Measurements from ENCODE around the gene CDKN2B.
A peak's percentile ranks its signal among the peaks of the same experiment; 100 is the strongest.

The CDKN2B gene

GRCh38 chr9:22029231-22029630, 20.1 kb upstream of the CDKN2B start:
- Mint-ChIP-seq H3K27ac (ENCODE audit: low read depth) (no peak overlapping the region), H3K4me3 (no peak overlapping the region), H3K9me3 (no peaks in the 10 kb centered on the region), H3K4me1 (no peaks in the 10 kb centered on the region), H3K27me3 (no peaks in the 10 kb centered on the region), H3K36me3 (ENCODE audit: insufficient read depth) (no peaks in the 10 kb centered on the region)
- DNase-seq (ENCODE audit: low spot score in 2 of 2): no peak
- ATAC-seq (replicated peaks; ENCODE audit: extremely low read depth, poor library complexity, severe bottlenecking): no peak

- Mint-ChIP-seq H3K27me3 (no peaks in the 10 kb centered on the region), H3K36me3 (ENCODE audit: insufficient read depth) (no peaks in the 10 kb centered on the region), H3K4me3 (no peak overlapping the region), H3K27ac (ENCODE audit: low read depth) (no peak overlapping the region), H3K9me3 (no peaks in the 10 kb centered on the region), H3K4me1 (no peaks in the 10 kb centered on the region)
- DNase-seq (ENCODE audit: low spot score in 2 of 2) (no peak), ATAC-seq (replicated peaks; ENCODE audit: extremely low read depth, poor library complexity, severe bottlenecking) (no peak)
Observed at GRCh38 chr9:22028394-22028793, 19.3 kb upstream of the CDKN2B start.

GRCh38 chr9:22026696-22027095, 17.6 kb upstream of the CDKN2B start:
- no peak overlapping the region for H3K4me3 Mint-ChIP-seq
- H3K36me3 Mint-ChIP-seq (ENCODE audit: insufficient read depth): no peaks in the 10 kb centered on the region
- H3K27ac Mint-ChIP-seq (ENCODE audit: low read depth): no peak overlapping the region
- H3K9me3 Mint-ChIP-seq: no peaks in the 10 kb centered on the region
- no peak for ATAC-seq (replicated peaks; ENCODE audit: extremely low read depth, poor library complexity, severe bottlenecking)
- H3K27me3 Mint-ChIP-seq: peaks cover 11% of the 10 kb centered on the region
- no peaks in the 10 kb centered on the region for H3K4me1 Mint-ChIP-seq
- DNase-seq (ENCODE audit: low spot score in 2 of 2): no peak

GRCh38 chr9:22022396-22022795, 13.3 kb upstream of the CDKN2B start:
- Mint-ChIP-seq H3K9me3 (no peaks in the 10 kb centered on the region), H3K27me3 (peaks cover 14% of the 10 kb centered on the region), H3K4me3 (no peak overlapping the region), H3K36me3 (ENCODE audit: insufficient read depth) (no peaks in the 10 kb centered on the region), H3K27ac (ENCODE audit: low read depth) (no peak overlapping the region), H3K4me1 (no peaks in the 10 kb centered on the region)
- no peak for DNase-seq (ENCODE audit: low spot score in 2 of 2)
- ATAC-seq (replicated peaks; ENCODE audit: extremely low read depth, poor library complexity, severe bottlenecking): no peak

- no peak for DNase-seq (ENCODE audit: low spot score in 2 of 2)
- peaks cover 6% of the 10 kb centered on the region for H3K36me3 Mint-ChIP-seq (ENCODE audit: insufficient read depth)
- ATAC-seq (replicated peaks; ENCODE audit: extremely low read depth, poor library complexity, severe bottlenecking): no peak
- peaks cover 35% of the 10 kb centered on the region for H3K27me3 Mint-ChIP-seq
- no peak overlapping the region for H3K27ac Mint-ChIP-seq (ENCODE audit: low read depth)
- peaks cover 10% of the 10 kb centered on the region for H3K4me1 Mint-ChIP-seq
- H3K4me3 Mint-ChIP-seq: no peak overlapping the region
- H3K9me3 Mint-ChIP-seq: no peaks in the 10 kb centered on the region
Observed at GRCh38 chr9:22010866-22011625, 1.9 kb upstream of the CDKN2B start.

- peaks cover 12% of the 10 kb centered on the region for H3K36me3 Mint-ChIP-seq (ENCODE audit: insufficient read depth)
- DNase-seq (ENCODE audit: low spot score in 2 of 2) (no peak), ATAC-seq (replicated peaks; ENCODE audit: extremely low read depth, poor library complexity, severe bottlenecking) (peak; percentile 41)
- H3K27ac Mint-ChIP-seq (ENCODE audit: low read depth): no peak overlapping the region
- H3K9me3 Mint-ChIP-seq: no peaks in the 10 kb centered on the region
- H3K27me3 Mint-ChIP-seq: peaks cover 51% of the 10 kb centered on the region
- peak overlapping the region; percentile 89 for H3K4me3 Mint-ChIP-seq
- H3K4me1 Mint-ChIP-seq: peaks cover 21% of the 10 kb centered on the region
Observed at GRCh38 chr9:22009506-22009867, 382 bp upstream of the CDKN2B start.

GRCh38 chr9:22008384-22008716, 755 bp downstream of the CDKN2B start:
- peak overlapping the region; percentile 33 for H3K27ac Mint-ChIP-seq (ENCODE audit: low read depth)
- no peaks in the 10 kb centered on the region for H3K9me3 Mint-ChIP-seq
- H3K36me3 Mint-ChIP-seq (ENCODE audit: insufficient read depth): peaks cover 12% of the 10 kb centered on the region
- peak overlapping the region; percentile 89 for H3K4me3 Mint-ChIP-seq
- H3K4me1 Mint-ChIP-seq: peaks cover 21% of the 10 kb centered on the region
- DNase-seq (ENCODE audit: low spot score in 2 of 2): no peak
- H3K27me3 Mint-ChIP-seq: peaks cover 62% of the 10 kb centered on the region
- ATAC-seq (replicated peaks; ENCODE audit: extremely low read depth, poor library complexity, severe bottlenecking): no peak

- Mint-ChIP-seq H3K9me3 (no peaks in the 10 kb centered on the region), H3K27me3 (peaks cover 73% of the 10 kb centered on the region), H3K4me3 (no peak overlapping the region), H3K27ac (ENCODE audit: low read depth) (no peak overlapping the region), H3K36me3 (ENCODE audit: insufficient read depth) (peaks cover 12% of the 10 kb centered on the region), H3K4me1 (peaks cover 21% of the 10 kb centered on the region)
- no peak for ATAC-seq (replicated peaks; ENCODE audit: extremely low read depth, poor library complexity, severe bottlenecking)
- no peak for DNase-seq (ENCODE audit: low spot score in 2 of 2)
Observed at GRCh38 chr9:22005702-22006606, 3.2 kb downstream of the CDKN2B start.

- Mint-ChIP-seq H3K4me1 (peaks cover 21% of the 10 kb centered on the region), H3K9me3 (no peaks in the 10 kb centered on the region), H3K27me3 (peaks cover 72% of the 10 kb centered on the region), H3K4me3 (no peak overlapping the region), H3K36me3 (ENCODE audit: insufficient read depth) (peaks cover 10% of the 10 kb centered on the region), H3K27ac (ENCODE audit: low read depth) (no peak overlapping the region)
- no peak for ATAC-seq (replicated peaks; ENCODE audit: extremely low read depth, poor library complexity, severe bottlenecking)
- no peak for DNase-seq (ENCODE audit: low spot score in 2 of 2)
Observed at GRCh38 chr9:22005021-22005701, 3.9 kb downstream of the CDKN2B start.

- Mint-ChIP-seq H3K4me1 (peaks cover 11% of the 10 kb centered on the region), H3K36me3 (ENCODE audit: insufficient read depth) (peaks cover 8% of the 10 kb centered on the region), H3K27me3 (peaks cover 50% of the 10 kb centered on the region), H3K27ac (ENCODE audit: low read depth) (no peak overlapping the region), H3K4me3 (no peak overlapping the region), H3K9me3 (no peaks in the 10 kb centered on the region)
- ATAC-seq (replicated peaks; ENCODE audit: extremely low read depth, poor library complexity, severe bottlenecking) (no peak), DNase-seq (ENCODE audit: low spot score in 2 of 2) (no peak)
Observed at GRCh38 chr9:22002038-22002437, 7.1 kb downstream of the CDKN2B start.

- peaks cover 10% of the 10 kb centered on the region for H3K36me3 Mint-ChIP-seq (ENCODE audit: insufficient read depth)
- peaks cover 26% of the 10 kb centered on the region for H3K4me1 Mint-ChIP-seq
- DNase-seq (ENCODE audit: low spot score in 2 of 2) (no peak), ATAC-seq (replicated peaks; ENCODE audit: extremely low read depth, poor library complexity, severe bottlenecking) (no peak)
- no peaks in the 10 kb centered on the region for H3K9me3 Mint-ChIP-seq
- peaks cover 16% of the 10 kb centered on the region for H3K27me3 Mint-ChIP-seq
- H3K27ac Mint-ChIP-seq (ENCODE audit: low read depth): no peak overlapping the region
- H3K4me3 Mint-ChIP-seq: no peak overlapping the region
Observed at GRCh38 chr9:21998026-21998425, 11.1 kb downstream of the CDKN2B start.

GRCh38 chr9:21997480-21997879, 11.6 kb downstream of the CDKN2B start:
- DNase-seq (ENCODE audit: low spot score in 2 of 2): no peak
- no peak overlapping the region for H3K4me3 Mint-ChIP-seq
- H3K27me3 Mint-ChIP-seq: peaks cover 14% of the 10 kb centered on the region
- H3K4me1 Mint-ChIP-seq: peaks cover 26% of the 10 kb centered on the region
- peaks cover 10% of the 10 kb centered on the region for H3K36me3 Mint-ChIP-seq (ENCODE audit: insufficient read depth)
- H3K9me3 Mint-ChIP-seq: no peaks in the 10 kb centered on the region
- ATAC-seq (replicated peaks; ENCODE audit: extremely low read depth, poor library complexity, severe bottlenecking): no peak
- H3K27ac Mint-ChIP-seq (ENCODE audit: low read depth): peak overlapping the region; percentile 15

Data from central memory CD8-positive, alpha-beta T cell (primary cell).